Vagina (tissue), 2 donors: Measurements from ENCODE around the gene PLAC9. TPM values are rescaled to one million over a fixed set of nuclear protein-coding genes. Genes with fewer than 3 reads are reported as not detected.

ENCODE experiments used
- DNase-seq, 2 donors: peaks; one replicate each; pipeline ENCODE4 v3.0.0-alpha.2; 2017; ENCODE audit errors: extremely low spot score in 2 of 2
- H3K27ac ChIP-seq: fragments of 200-600 bp; sonication (generic); one replicate; pipeline ENCODE4 v1.5.1; 2019
- H3K27me3 ChIP-seq: fragments of 200-600 bp; sonication (generic); one replicate; pipeline ENCODE4 v1.5.1; 2019
- H3K36me3 ChIP-seq, 2 donors: fragments of 200-600 bp; sonication (generic); one replicate each; pipeline ENCODE4 v1.5.1; 2017 to 2019
- H3K4me1 ChIP-seq: fragments of 200-600 bp; sonication (generic); one replicate; pipeline ENCODE4 v1.5.1; 2019
- H3K4me3 ChIP-seq, 2 donors: fragments of 200-600 bp; sonication (generic); 1 replicate in 1 of 2; 2 replicates in 1 of 2; pipeline ENCODE4 v1.5.1; 2016 to 2019
- H3K9me3 ChIP-seq: fragments of 200-600 bp; sonication (generic); one replicate; pipeline ENCODE4 v1.5.1; 2019
- CTCF ChIP-seq, 3 experiments: fragments of 450-650 bp in 2 of 3; fragments of 200-600 bp in 1 of 3; sonication (generic) in 1 of 3; IDR thresholded peaks; one replicate each; pipeline ENCODE4 v1.5.1; 2017 to 2019; ENCODE audit warnings: antibody characterized with exemption in 3 of 3, mild to moderate bottlenecking in 2 of 3, moderate library complexity in 2 of 3
- POLR2A ChIP-seq, 2 donors: fragments of 450-650 bp; IDR thresholded peaks; one replicate each; pipeline ENCODE4 v1.6.1; 2017; ENCODE audit warnings: antibody characterized with exemption in 2 of 2, mild to moderate bottlenecking in 2 of 2, moderate library complexity in 2 of 2
- POLR2AphosphoS5 ChIP-seq, 2 donors: sonication (generic); formaldehyde crosslinking; IDR thresholded peaks; one replicate each; pipeline ENCODE4 v1.9.0; 2017; ENCODE audit warnings: antibody characterized with exemption in 2 of 2, mild to moderate bottlenecking in 2 of 2, low read depth in 1 of 2; ENCODE audit not compliant: insufficient read depth in 1 of 2
- intact Hi-C: fragments of 100-400 bp; cut with DNase I; formaldehyde crosslinking; loops from one replicate; pipeline ENCODE4 v1.15.1; 2023
- total RNA-seq: library from RNA; depleted of rRNA; stranded (reverse); fragments of >200 nt; gene quantifications from one replicate; pipeline ENCODE4 v1.2.3, GENCODE V29; 2016

PLAC9 gene
- total RNA-seq, 1 donor from 2014 or later: 61.4 TPM

GRCh38 chr10:80168162-80168511, 35.6 kb downstream of the PLAC9 start:
- no peak for DNase-seq
- TF ChIP-seq POLR2AphosphoS5 (IDR thresholded peaks at IDR 0.05; ENCODE audit: insufficient read depth in 1 of 2, low read depth in 1 of 2) (no peak), POLR2A (IDR thresholded peaks at IDR 0.05) (no peak), CTCF (IDR thresholded peaks at IDR 0.05) (no peak)
- peaks cover 90% of the 10 kb centered on the region for H3K4me1 ChIP-seq

GRCh38 chr10:80168679-80169380, 36.3 kb downstream of the PLAC9 start:
- no peak for TF ChIP-seq POLR2A (IDR thresholded peaks at IDR 0.05)
- no peak for TF ChIP-seq CTCF (IDR thresholded peaks at IDR 0.05)
- TF ChIP-seq POLR2AphosphoS5 (IDR thresholded peaks at IDR 0.05; ENCODE audit: insufficient read depth in 1 of 2, low read depth in 1 of 2): no peak
- Histone ChIP-seq H3K4me3 (no peak overlapping the region), H3K27ac (peak overlapping the region; percentile 42), H3K9me3 (no peaks in the 10 kb centered on the region), H3K36me3 (peaks cover 0 to 16% of the 10 kb centered on the region in 2 donors), H3K27me3 (no peaks in the 10 kb centered on the region), H3K4me1 (peaks cover 90% of the 10 kb centered on the region)
- intact Hi-C loops: no loop called here
- DNase-seq: no peak

More at GRCh38 chr10:80168162-80168511, 35.6 kb downstream of the PLAC9 start:
- intact Hi-C loops: no loop called here
- Histone ChIP-seq H3K36me3 (peaks cover 0 to 22% of the 10 kb centered on the region in 2 donors), H3K9me3 (no peaks in the 10 kb centered on the region), H3K27ac (peak overlapping the region; percentile 42), H3K27me3 (no peaks in the 10 kb centered on the region), H3K4me3 (no peak overlapping the region)

GRCh38 chr10:80170026-80170425, 37.5 kb downstream of the PLAC9 start:
- Histone ChIP-seq H3K9me3 (no peaks in the 10 kb centered on the region), H3K4me3 (no peak overlapping the region), H3K27ac (no peak overlapping the region), H3K36me3 (peaks cover 0 to 10% of the 10 kb centered on the region in 2 donors), H3K4me1 (peaks cover 82% of the 10 kb centered on the region), H3K27me3 (no peaks in the 10 kb centered on the region)
- intact Hi-C loops: no loop called here
- TF ChIP-seq POLR2A (IDR thresholded peaks at IDR 0.05): no peak
- TF ChIP-seq POLR2AphosphoS5 (IDR thresholded peaks at IDR 0.05; ENCODE audit: insufficient read depth in 1 of 2, low read depth in 1 of 2): no peak
- TF ChIP-seq CTCF (IDR thresholded peaks at IDR 0.05): no peak
- no peak for DNase-seq

- intact Hi-C loops: no loop called here
Measured at GRCh38 chr10:80170641-80171040, 38.1 kb downstream of the PLAC9 start.

More at GRCh38 chr10:80170641-80171040, 38.1 kb downstream of the PLAC9 start:
- no peaks in the 10 kb centered on the region for H3K9me3 ChIP-seq
- peaks cover 0 to 10% of the 10 kb centered on the region in 2 donors for H3K36me3 ChIP-seq
- no peak for DNase-seq
- peaks cover 76% of the 10 kb centered on the region for H3K4me1 ChIP-seq
- peak overlapping the region; percentile 11 for H3K27ac ChIP-seq
- H3K27me3 ChIP-seq: no peaks in the 10 kb centered on the region
- no peak overlapping the region for H3K4me3 ChIP-seq
- TF ChIP-seq POLR2AphosphoS5 (IDR thresholded peaks at IDR 0.05; ENCODE audit: insufficient read depth in 1 of 2, low read depth in 1 of 2): no peak
- TF ChIP-seq CTCF (IDR thresholded peaks at IDR 0.05): no peak
- no peak for TF ChIP-seq POLR2A (IDR thresholded peaks at IDR 0.05)
